Caco-2 (cell line): Measurements from ENCODE around the gene COL12A1. TPM values are rescaled to one million over a fixed set of nuclear protein-coding genes. Genes with fewer than 3 reads are reported as not detected.

Source experiments
- BruUV-seq: library from RNA; stranded (reverse); fragments of 400-500 nt; replicated peaks from 2 replicates; lab custom pipeline; 2021; lab: Mats Ljungman, UMichigan
- CTCF ChIA-PET: fragments of 300-600 bp; sonication (Branson Sonifier 250); formaldehyde crosslinking; loops from one replicate; lab custom pipeline; 2022; ENCODE audit warnings: antibody characterized with exemption; lab: Charles Lee
- POLR2A ChIA-PET: fragments of 300-600 bp; sonication (Branson Sonifier 250); formaldehyde crosslinking; loops from one replicate; lab custom pipeline; 2022; ENCODE audit warnings: antibody characterized with exemption; lab: Charles Lee
- DNase-seq, 2 experiments: peaks; one replicate each; pipeline versions ENCODE4 v3.0.0 to v3.0.0-alpha.2; 2020 to 2022
- H3K27me3 ChIP-seq: replicated peaks from 2 replicates; pipeline ENCODE4 v1.6.0; 2011; ENCODE audit warnings: low read length; ENCODE audit not compliant: control insufficient read depth, insufficient read depth
- H3K36me3 ChIP-seq: 2 replicates; pipeline ENCODE4 v1.5.1; 2011; ENCODE audit warnings: low read length; ENCODE audit not compliant: control insufficient read depth, insufficient read depth
- H3K4me1 ChIP-seq: fragments of 250-450 bp; sonication (Bioruptor Pico); 2 replicates; pipeline ENCODE4 v1.5.1; 2020; ENCODE audit warnings: mild to moderate bottlenecking
- H3K4me3 ChIP-seq: 2 replicates; pipeline ENCODE4 v1.5.1; 2011; ENCODE audit warnings: low read depth, mild to moderate bottlenecking, control low read depth, low read length
- H3K9me3 ChIP-seq: fragments of 250-450 bp; sonication (Bioruptor Pico); 2 replicates; pipeline ENCODE4 v1.5.1; 2020; ENCODE audit warnings: mild to moderate bottlenecking, moderate library complexity
- H3K27ac Mint-ChIP-seq: one replicate; pipeline ENCODE4 v1.8.0; 2022; ENCODE audit warnings: mixed read lengths; ENCODE audit not compliant: unreplicated experiment
- H3K27me3 Mint-ChIP-seq: one replicate; pipeline ENCODE4 v1.8.0; 2022; ENCODE audit warnings: mixed read lengths; ENCODE audit not compliant: insufficient read depth, unreplicated experiment
- H3K36me3 Mint-ChIP-seq: one replicate; pipeline ENCODE4 v1.8.0; 2022; ENCODE audit warnings: mild to moderate bottlenecking, mixed read lengths; ENCODE audit not compliant: insufficient read depth, unreplicated experiment
- H3K4me1 Mint-ChIP-seq: one replicate; pipeline ENCODE4 v1.8.0; 2022; ENCODE audit warnings: low read depth, mixed read lengths; ENCODE audit not compliant: unreplicated experiment
- H3K4me3 Mint-ChIP-seq: one replicate; pipeline ENCODE4 v1.8.0; 2022; ENCODE audit warnings: mild to moderate bottlenecking, moderate library complexity, mixed read lengths; ENCODE audit not compliant: unreplicated experiment
- H3K9me3 Mint-ChIP-seq: one replicate; pipeline ENCODE4 v1.8.0; 2022; ENCODE audit warnings: mixed read lengths; ENCODE audit not compliant: unreplicated experiment
- intact Hi-C: fragments of 100-400 bp; cut with micrococcal nuclease; formaldehyde crosslinking; loops from one replicate; pipeline ENCODE4 v1.10.0; 2022; ENCODE audit not compliant: unreplicated experiment
- total RNA-seq: library from RNA; stranded (reverse); gene quantifications from 2 replicates; pipeline ENCODE4 v1.2.3, GENCODE V29; 2022
- TF ChIP-seq, protein P1 (sequence below), 2 experiments: fragments of 200-600 bp in 1 of 2; IDR thresholded peaks; 1 replicate in 1 of 2; 2 replicates in 1 of 2; pipeline versions ENCODE4 v1.5.1 to v1.8.0; 2011 to 2022; ENCODE audit warnings: antibody characterized with exemption in 1 of 2, control low read depth in 1 of 2, inconsistent platforms in 1 of 2, low read depth in 1 of 2, low read length in 1 of 2, mild to moderate bottlenecking in 1 of 2, moderate library complexity in 1 of 2; ENCODE audit not compliant: insufficient read depth in 1 of 2, severe bottlenecking in 1 of 2, unreplicated experiment in 1 of 2

Gene COL12A1
- total RNA-seq, 1 experiment from 2014 or later: 68.0 TPM

- no peaks in the 10 kb centered on the region for H3K9me3 ChIP-seq
- ChIA-PET POLR2A (no interaction called here), CTCF (no interaction called here)
- Mint-ChIP-seq H3K27ac (no peak overlapping the region), H3K4me1 (no peaks in the 10 kb centered on the region), H3K9me3 (no peaks in the 10 kb centered on the region), H3K36me3 (peaks cover 16% of the 10 kb centered on the region), H3K27me3 (no peaks in the 10 kb centered on the region), H3K4me3 (no peak overlapping the region)
- TF ChIP-seq, protein P1, sequence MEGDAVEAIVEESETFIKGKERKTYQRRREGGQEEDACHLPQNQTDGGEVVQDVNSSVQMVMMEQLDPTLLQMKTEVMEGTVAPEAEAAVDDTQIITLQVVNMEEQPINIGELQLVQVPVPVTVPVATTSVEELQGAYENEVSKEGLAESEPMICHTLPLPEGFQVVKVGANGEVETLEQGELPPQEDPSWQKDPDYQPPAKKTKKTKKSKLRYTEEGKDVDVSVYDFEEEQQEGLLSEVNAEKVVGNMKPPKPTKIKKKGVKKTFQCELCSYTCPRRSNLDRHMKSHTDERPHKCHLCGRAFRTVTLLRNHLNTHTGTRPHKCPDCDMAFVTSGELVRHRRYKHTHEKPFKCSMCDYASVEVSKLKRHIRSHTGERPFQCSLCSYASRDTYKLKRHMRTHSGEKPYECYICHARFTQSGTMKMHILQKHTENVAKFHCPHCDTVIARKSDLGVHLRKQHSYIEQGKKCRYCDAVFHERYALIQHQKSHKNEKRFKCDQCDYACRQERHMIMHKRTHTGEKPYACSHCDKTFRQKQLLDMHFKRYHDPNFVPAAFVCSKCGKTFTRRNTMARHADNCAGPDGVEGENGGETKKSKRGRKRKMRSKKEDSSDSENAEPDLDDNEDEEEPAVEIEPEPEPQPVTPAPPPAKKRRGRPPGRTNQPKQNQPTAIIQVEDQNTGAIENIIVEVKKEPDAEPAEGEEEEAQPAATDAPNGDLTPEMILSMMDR (IDR thresholded peaks at IDR 0.05; ENCODE audit: insufficient read depth in 1 of 2, low read depth in 1 of 2, low read length in 1 of 2, severe bottlenecking in 1 of 2, unreplicated experiment in 1 of 2): no peak
- intact Hi-C loops: no loop called here
- H3K27me3 ChIP-seq: no peaks in the 10 kb centered on the region
- no peak for DNase-seq
- H3K36me3 ChIP-seq: no peaks in the 10 kb centered on the region
- no peaks in the 10 kb centered on the region for H3K4me1 ChIP-seq
- BruUV-seq: no TSS peak
- H3K4me3 ChIP-seq: no peak overlapping the region
Observed at GRCh38 chr6:75233092-75233615, 27.3 kb upstream of the COL12A1 start.

- no peaks in the 10 kb centered on the region for H3K27me3 Mint-ChIP-seq
- Histone ChIP-seq H3K9me3 (no peaks in the 10 kb centered on the region), H3K27me3 (no peaks in the 10 kb centered on the region), H3K4me1 (no peaks in the 10 kb centered on the region), H3K4me3 (no peak overlapping the region), H3K36me3 (no peaks in the 10 kb centered on the region)
- CTCF ChIA-PET: no interaction called here
- intact Hi-C loops: loop anchor here (1.0 kb wide), 1 partner anchor 21 kb away; no protein-coding TSS in a partner anchor
- H3K4me3 Mint-ChIP-seq: no peak overlapping the region
- no TSS peak for BruUV-seq
- peak in 1 of 2 experiments; percentile 48 for DNase-seq
- no peaks in the 10 kb centered on the region for H3K4me1 Mint-ChIP-seq
- TF ChIP-seq, protein P1 (IDR thresholded peaks at IDR 0.05; ENCODE audit: insufficient read depth in 1 of 2, low read depth in 1 of 2, low read length in 1 of 2, severe bottlenecking in 1 of 2, unreplicated experiment in 1 of 2): peak; percentile 61 to 75
- peaks cover 2% of the 10 kb centered on the region for H3K36me3 Mint-ChIP-seq
- H3K9me3 Mint-ChIP-seq: no peaks in the 10 kb centered on the region
- POLR2A ChIA-PET: no interaction called here
- no peak overlapping the region for H3K27ac Mint-ChIP-seq
Observed at GRCh38 chr6:75230484-75231325, 24.9 kb upstream of the COL12A1 start.

- Mint-ChIP-seq H3K4me3 (no peak overlapping the region), H3K36me3 (no peaks in the 10 kb centered on the region), H3K9me3 (no peaks in the 10 kb centered on the region), H3K4me1 (peaks cover 7% of the 10 kb centered on the region), H3K27me3 (no peaks in the 10 kb centered on the region), H3K27ac (no peak overlapping the region)
- no peaks in the 10 kb centered on the region for H3K36me3 ChIP-seq
- no peak overlapping the region for H3K4me3 ChIP-seq
- ChIA-PET POLR2A (no interaction called here), CTCF (no interaction called here)
- intact Hi-C loops: no loop called here
- TF ChIP-seq, protein P1 (IDR thresholded peaks at IDR 0.05; ENCODE audit: insufficient read depth in 1 of 2, low read depth in 1 of 2, low read length in 1 of 2, severe bottlenecking in 1 of 2, unreplicated experiment in 1 of 2): no peak
- BruUV-seq: no TSS peak
- no peaks in the 10 kb centered on the region for H3K27me3 ChIP-seq
- no peaks in the 10 kb centered on the region for H3K9me3 ChIP-seq
- DNase-seq: no peak
- H3K4me1 ChIP-seq: no peaks in the 10 kb centered on the region
Observed at GRCh38 chr6:75224303-75224926, 18.6 kb upstream of the COL12A1 start.
